Activated CD8-positive, alpha-beta memory T cell treated with anti-CD3 and anti-CD28 coated beads, Interleukin-2, amount 50 U/mL, for 4 hours (primary cell): ENCODE results near the gene LEUTX.
A peak's percentile ranks its signal among the peaks of the same experiment; 100 is the strongest.
"Not testable (repeated sequence)": the region's sequence is repeated elsewhere in the genome, so short reads cannot be mapped to it uniquely, and the experiment has no call there.

ENCODE experiments used
- DNase-seq: peaks from one replicate; pipeline ENCODE4 v3.0.0-alpha.2; 2020

The LEUTX gene, protein sequence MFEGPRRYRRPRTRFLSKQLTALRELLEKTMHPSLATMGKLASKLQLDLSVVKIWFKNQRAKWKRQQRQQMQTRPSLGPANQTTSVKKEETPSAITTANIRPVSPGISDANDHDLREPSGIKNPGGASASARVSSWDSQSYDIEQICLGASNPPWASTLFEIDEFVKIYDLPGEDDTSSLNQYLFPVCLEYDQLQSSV

DNA sequence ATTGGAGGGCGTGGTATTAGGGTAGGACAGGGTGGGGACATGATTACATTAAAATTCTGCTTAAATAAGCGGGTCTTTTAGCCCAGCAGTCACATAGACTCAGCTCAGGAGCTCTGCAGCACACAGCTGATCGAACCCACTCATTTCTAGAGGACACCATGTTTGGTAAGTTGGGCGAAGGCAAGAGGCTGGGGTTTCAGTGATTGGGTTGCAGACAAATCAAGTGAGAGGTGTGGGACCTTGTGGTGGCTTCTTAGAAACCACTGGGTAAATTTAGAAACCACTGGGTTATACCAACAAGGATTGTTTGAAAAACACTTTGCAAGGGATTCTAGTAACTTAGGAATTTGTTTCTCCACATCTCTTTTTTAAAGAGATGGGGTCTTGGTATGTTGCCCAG is at the start of gene LEUTX:
Gene LEUTX (plus strand): TSS at position 92 of the 400 bp plus-strand sequence. CDS start 67 bp downstream, at position 159.
- DNase-seq: no peak

DNA sequence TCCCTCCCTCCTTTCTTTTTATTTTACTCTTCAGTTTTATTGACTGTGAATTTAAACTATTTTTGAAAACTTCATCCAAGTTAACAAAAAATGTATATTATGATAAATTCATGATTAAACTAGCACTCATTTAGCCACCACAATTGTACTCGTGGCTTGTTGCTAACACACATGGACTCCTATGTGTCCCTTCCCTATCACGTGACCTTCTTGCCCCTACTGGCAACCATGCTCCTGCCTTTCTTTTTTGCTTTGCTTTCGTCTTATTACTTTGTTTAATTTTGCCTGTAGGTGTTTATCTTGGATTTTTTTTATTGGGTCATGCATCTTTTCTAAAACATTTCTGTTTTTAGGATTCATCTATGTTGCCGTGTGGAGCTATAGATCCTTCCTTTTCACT is 49.1 kb upstream of the LEUTX start:
- no peak for DNase-seq

DNA sequence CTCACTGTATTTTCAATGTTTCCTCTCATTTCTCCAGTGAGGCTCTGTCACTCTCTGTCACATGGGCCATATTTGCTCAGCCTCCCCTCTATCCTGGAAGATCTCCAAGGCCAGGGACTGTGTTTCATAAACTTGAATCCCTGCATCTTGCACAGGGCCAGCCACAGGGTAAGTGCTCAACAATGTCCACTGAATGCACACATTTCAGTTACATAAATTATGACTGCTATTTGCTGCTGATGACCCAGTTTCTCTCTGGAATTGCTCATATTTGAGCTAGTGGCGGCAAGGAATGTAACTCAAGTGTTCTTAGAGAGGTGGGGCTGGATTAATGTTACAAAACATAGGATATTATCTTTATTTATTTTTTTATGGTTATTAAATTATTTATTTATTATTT is 47.0 kb upstream of the LEUTX start:
- DNase-seq: no peak

DNA sequence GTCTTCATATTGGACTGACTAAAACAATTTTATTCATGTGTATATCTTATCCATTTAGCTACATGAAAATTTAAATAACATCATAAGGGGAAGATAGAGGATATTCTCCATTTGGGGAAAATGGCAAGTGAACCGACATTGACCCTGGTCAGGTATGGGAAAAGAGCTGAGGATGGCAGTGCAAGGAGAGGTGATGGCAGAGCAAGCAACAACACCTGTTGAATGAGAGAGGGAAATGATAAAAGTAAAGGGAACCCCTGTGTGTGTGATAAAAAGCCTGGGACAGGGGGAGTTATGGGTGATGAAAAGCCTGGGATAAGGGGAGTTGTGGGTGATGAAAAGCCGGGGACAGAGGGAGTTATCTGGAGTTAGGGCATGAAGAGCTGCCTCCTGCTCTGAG is 44.8 kb upstream of the LEUTX start:
- DNase-seq: no peak

DNA sequence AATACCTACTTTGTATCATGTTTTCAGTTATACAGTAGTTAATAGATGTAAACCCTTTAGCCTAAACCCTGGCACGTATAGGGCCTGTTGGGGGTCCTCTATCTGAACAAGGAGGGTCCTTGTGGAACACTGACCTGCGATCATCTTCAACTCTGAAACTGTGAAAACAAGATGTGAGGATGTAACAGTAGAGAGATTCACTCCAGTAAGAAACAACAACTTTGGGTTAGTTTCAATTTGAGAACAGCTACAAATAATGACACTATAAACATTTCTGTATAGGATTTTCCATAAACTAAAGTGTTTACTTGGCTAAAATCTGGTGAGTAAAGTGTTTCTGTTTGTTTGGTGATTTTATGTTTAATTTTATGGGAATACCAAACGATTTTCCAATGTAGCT is 43.0 kb upstream of the LEUTX start:
- DNase-seq: no peak

DNA sequence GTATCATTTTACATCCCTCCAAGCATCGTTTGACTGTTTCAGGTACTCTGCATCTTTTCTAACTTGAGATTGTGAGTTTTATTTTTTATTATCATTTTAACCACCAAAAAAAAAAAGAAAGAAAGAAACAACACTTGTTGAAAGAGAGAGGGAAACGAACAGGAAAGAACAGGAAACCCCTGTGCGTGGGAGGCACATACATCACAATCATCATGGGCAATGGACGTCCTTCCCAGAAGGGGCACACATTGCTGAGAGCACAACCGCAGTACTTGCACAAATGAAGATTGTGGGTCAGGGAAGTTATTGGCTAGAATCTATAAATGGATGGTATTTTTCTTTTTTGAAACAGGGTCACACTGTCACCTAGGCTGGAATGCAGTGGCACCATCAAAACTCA is 42.6 kb upstream of the LEUTX start:
- DNase-seq: no peak

DNA sequence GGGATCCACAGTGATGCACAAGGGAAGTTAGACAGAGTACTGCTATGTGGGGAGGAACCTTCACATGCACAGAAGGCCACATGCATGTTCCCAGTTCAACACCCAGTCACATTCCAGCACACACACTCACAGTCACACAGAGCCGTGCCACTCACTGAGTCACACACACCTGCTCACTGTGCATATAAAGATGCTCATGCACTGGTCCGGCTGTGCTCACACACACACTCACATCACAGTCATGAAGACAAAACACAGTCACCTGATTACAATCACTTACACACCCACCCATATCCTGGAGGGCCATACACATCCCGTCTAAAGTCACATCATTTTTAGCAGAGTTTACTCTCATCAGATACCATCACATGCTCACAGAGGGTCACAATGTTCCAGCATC is 41.3 kb upstream of the LEUTX start:
- DNase-seq: no peak

DNA sequence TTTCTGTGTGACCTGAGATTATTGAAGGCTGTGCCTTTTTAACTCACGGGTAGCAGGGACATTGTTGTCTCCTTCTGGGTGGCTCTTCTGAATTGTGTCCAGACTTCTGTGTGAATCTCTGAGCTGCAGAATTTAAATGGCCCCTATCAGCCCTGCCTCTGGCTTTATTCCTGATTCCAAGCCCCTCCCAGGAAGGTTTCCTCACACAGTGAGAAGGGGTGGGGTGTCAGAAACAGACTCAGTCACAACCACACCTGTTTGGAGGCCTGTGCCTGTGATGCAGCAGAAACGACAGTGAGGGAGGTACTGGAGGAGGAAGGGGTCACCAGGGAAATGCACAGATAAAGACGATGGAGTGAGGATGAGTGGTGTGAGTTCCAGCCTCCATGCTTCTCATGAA is 40.8 kb upstream of the LEUTX start, which contains the start of gene CLC:
Gene CLC (minus strand): TSS at position 139 of the 400 bp plus-strand sequence. CDS start 77 bp downstream, at position 62.
- no peak for DNase-seq

DNA sequence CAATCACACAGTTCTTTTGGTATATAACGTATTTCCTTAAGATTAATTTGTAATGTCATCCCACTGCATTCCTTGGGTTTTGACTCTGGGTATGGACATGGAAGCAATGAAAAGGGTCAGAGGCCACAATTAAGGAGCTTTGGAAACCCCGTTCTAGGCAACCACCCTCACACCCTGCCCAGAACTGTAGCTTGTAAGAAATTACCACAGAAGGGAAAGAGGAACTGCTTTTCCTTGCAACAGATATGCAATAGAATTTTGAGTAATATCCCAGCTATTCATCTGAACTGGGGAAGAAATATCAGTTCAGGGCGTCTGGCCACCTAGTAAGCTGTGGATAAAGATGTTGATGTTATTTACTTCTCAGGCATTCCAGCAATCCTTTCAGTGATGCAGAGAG is 39.8 kb upstream of the LEUTX start:
- no peak for DNase-seq

DNA sequence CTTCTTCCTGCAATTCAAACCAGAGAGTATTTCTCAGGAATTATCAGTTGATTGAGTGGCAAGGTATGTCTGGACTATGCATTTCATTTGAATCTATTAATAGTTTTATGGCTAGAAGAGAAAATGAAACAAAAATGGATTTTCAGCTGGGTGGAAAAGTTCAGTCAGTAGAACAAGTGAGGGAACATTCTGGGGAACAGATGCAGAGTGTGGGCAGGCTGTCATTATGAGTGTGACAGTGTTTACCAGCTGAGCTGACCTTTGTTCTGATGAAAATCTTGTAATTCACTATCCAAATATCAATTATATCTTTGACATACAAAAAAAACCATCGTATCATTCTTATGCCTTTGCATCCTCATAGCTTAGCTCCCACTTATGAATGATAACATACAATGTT is 38.3 kb upstream of the LEUTX start:
- DNase-seq: no peak

DNA sequence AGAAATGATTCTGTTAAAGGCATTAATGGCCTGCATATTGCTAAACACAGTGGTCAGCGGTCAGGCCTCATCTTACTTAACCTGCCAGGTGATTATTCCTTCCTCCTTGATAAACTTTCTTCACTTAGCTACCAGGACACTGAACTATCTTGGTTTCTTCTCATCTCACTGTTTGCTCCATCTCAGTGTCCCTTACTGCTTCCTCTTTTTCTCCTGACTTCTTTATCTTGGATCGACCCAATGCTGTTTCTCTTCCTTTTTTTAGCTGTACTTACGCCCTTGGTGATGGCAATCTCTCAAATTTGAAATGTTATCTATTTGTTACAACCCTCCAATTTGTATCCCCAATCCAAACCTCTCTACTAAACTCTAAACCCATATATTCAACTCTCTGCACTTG is 33.0 kb upstream of the LEUTX start:
- no peak for DNase-seq

DNA sequence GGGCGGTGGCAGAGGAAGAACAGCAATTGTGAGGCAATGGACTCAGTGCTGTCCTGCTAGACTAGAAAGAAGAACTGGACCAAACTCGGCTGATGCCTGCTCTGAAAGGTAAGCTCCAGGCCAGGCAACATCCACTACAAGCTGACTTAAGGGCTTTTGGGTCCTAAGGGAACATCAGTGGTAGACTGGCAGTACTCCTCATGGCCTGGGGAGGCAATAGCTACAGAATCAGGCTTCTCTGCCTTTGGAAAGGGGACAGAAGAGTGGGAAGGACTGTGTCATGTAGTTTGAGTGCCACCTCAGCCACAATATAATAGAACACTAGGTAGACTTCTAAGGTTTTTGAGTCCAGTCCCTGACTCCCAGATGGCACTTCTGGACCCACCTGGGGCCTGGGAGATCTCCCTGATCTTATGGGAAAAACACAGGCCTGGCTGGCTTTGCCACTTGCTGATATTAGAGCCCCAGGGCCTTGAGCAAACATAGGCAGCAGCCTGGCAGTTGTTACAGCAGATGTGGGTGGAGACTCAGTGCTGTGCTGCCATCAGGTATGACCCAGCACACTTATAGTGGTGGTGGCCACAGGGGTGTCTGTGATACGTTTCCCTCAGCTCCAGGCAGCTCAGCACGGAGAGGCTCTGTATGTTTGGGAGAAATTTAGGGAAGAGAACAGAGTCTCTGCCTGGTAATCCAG is 31.7 kb upstream of the LEUTX start:
- DNase-seq: no peak

DNA sequence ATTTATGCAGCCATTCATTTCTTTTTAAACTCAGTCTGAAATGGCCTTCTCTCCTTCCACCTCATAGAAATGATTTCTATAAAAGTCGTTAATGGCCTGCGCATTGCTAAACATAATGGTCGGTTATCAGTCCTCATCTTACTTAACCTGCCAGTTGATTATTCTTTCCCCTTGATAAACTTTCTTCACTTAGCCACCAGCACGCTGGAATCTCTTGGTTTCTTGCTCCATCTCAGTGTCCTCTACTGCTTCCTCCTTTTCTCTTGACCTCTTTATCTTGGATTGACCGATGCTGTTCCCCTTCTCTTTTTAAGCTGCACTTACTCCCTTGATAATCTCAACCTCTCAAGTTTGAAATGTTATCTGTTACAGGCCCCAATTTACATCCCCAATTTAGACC is 28.7 kb upstream of the LEUTX start:
- DNase-seq: no peak

DNA sequence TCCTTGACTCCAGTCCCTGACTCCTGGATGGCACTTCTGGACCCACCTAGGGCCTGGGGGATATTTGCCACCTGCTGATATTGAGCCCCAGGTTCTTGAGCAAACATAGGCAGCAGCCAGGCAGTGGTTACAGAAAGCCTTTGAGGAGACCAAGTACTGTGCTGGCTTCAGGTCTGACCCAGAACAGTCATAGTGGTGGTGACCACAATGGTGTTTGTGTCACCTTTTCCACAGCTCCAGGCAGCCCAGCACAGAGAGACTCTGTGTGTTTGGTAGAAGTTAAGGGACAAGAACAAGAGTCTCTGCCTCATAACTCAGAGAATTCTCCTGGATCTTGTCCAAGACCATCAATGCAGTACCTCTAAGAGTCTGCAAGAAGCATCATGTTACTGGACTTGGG is 26.3 kb upstream of the LEUTX start:
- DNase-seq: no peak

DNA sequence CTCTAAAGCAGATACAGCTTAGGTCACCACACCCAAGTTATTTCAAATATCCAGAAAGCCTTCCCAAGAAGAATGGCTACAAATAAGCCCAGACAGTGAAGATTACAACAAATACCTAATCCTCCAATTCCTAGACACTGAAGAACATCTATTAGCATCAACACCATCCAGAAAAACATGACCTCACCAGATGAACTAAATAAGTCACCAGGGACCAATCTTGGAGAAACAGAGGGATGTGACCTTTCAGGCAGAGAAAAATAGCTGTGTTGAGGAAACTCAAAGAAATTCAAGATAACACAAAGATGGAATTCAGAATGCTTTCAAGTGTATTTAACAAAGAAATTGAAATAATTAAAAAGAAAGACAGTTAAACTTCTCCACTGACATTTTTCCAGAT is 25.9 kb upstream of the LEUTX start:
- no peak for DNase-seq

DNA sequence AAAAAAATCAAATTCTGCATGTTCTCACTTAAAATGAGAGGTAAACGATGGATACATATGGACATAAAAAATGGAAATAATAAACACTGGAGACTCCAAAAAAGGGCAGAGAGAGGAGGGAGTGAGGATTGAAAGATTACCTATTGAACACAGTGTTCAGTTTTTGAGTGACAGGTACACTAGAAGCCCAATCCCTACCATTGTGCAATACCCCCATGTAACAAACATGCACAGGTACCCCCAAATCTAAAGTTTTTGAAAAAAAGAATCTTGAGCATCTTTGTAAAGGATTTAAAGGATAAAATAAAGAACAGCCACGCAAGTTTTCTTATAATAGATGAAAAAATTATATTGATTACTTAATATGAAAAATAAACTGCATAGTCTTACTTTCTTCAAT is 24.1 kb upstream of the LEUTX start:
- DNase-seq: no peak

DNA sequence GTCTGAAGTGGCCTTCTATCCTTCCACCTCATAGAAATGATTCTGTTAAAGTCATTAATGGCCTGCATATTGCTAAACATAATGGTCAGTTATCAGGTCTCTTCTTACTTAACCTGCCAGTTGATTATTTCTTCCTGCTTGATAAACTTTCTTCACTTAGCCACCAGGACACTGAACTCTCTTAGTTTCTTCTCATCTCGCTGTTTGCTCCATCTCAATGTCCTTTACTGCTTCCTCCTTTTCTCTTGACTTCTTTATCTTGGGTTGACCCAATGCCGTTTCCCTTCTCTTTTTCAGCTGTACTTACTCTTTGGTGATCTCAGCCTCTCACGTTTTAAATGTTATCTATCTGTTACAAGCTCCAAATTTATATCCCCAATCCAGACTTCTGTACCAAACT is 23.7 kb upstream of the LEUTX start:
- DNase-seq: no peak

DNA sequence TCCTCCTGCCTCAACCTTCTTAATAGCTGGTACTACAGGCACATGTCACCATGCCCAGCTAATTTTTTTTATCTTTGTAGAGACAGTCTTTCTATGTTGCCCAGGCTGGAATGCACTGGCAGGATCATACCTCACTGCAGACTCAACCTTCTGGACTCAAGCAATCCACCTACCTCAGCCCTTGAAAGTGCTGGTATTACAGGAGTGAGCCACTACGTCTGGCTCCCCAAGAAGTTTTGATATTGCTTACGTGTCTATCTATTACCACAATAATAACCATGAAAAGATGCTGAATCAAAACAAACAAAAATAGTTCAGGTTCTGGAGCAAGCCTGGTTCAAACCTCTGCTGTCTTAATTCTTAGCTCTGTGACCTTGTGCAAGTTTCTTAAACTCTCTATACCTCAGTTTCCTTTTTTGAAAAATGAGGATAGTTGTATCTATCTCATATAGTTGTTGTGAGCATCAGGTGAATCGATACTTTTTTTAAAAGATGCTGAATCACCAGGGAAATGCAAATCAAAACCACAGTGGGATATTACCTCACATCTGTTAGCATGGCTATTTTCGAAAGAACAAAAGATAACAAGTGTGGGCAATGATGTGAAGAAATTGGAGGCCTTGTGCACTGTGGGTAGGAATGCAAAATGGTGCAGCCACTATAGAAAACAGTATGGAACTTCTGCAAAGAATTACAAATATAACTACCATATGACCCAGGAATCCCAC is 19.0 kb upstream of the LEUTX start:
- DNase-seq: no peak

DNA sequence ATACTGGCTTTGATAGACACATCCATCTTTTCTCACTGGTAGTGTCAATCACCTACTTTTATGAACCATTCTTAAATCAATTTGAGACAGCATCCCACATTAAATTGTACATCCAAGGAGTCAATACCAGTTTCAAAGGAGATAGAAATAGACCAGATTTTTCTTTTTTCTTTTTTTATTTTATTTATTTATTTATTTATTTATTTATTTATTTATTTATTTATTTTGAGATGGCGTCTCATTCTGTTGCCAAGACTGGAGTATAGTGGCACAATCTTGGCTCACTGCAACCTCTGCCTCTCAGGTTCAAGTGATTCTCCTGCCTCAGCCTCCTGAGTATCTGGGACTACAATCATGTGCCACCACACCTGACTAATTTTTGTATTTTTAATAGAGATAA is 16.8 kb upstream of the LEUTX start:
- not testable (repeated sequence) for DNase-seq

DNA sequence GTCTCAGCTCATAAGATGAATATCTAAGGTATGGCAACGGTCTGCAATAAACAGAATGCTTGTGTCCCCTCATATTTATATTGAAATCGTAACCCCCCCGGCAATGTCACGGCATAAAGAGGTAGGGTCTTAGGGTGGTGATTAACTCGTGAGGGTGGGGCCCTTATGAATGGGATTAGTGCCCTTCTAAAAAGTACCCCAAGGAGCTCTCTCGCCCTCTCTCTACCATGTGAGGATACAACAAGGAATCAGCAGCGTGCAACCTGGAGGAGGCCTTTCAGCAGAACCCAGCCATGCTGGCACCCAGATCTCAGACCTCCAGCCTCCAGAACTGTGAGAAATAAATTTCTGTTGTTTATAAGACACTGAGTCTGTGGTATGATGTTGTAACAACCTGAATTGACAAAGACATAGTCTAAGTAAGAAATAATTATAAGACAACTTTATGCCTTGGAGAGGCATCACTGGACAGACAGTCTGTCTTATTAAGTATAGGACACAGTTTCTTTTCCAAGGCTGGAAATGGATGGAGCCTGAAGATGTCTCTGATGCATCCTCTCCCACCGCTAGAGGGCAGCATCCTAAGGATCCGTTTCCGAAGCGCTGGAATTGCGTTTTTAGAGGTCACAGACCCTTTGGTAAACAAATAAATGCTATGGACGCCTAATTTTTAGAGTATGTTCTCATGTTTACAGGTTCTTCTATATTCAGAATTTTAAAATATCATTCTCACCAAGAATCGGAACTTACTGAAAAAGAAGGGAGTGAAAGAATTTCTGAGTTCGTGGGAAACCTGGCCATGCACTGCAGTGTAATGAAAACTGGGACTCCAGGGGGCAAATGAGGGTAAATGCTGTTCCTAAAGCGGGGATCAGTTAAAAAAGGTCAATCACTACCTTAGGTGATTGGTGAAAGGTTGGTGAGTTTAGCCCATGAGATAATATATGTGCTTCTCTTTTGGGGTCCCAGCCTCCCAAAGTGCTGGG is 13.3 kb upstream of the LEUTX start:
- peak; percentile 47 for DNase-seq

DNA sequence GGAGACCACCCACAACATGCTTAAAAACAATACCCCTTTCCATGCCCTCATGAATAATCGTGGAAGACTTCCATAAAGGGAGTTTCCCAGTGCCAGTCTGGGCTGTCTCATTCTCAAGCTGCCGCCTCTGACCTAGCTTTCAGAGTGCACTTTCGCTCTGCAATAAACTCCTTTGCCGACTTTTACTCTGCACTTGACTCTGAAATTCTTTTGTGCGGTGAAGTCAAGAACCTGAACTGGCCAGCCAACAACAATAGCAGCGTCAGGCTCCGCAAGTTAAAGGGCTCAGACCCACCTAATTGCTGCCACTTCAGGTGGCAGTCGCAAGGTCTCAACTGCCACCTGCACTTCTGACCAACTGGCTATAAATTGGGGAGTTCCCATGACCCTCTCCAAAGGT is 10.3 kb upstream of the LEUTX start:
- no peak for DNase-seq

DNA sequence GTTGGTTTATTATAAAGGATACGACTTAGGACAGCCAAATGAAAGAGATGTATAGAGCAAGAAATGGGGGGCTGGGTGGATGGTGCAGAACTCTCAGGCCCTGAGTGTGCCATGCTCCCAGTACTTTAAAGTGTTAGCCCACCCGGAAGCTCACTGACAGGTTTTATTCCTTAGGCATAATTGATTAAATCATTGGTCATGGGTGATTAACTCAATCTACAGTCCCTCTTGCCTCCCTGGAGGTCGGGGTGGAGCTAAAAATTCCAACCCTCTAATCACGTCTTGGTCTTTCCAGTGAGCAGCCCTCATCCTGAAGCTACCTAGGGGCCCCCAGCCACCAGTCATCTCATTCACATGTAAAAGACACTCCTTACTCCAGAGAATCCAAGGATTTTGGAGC is 9.9 kb upstream of the LEUTX start:
- no peak for DNase-seq

DNA sequence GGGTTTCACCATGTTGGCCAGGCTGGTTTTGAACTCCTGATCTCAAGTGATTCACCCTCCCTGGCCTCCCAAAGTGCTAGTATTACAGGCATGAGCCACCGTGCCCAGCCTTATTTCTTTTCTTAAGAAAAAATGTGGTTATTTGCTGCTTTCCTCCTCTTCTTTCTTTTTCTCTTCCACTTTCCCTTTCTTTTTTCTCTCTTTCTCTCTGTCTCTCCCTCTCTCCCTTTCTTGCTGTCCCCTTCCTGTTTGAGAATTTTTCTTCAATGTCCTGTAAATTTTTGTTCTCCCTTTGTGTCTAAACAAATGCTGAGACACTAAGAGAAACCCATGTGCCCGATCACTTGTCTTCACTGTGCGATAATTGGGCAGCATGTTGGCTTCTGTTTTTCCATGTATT is 2.2 kb downstream of the LEUTX start:
- no peak for DNase-seq
